Right cardiac atrium (tissue), 5 donors: ENCODE results near the gene RPUSD1. TPM values are rescaled to one million over a fixed set of nuclear protein-coding genes. Genes with fewer than 3 reads are reported as not detected.
A peak's percentile ranks its signal among the peaks of the same experiment; 100 is the strongest.

Experiments used
- ATAC-seq, 2 donors: fragments of 200-7000 bp; cut with Tn5 transposase; one replicate each; pipeline versions ENCODE4 v1.8.0 to v1.9.1; 2020; ENCODE audit warnings: moderate library complexity in 2 of 2, mild to moderate bottlenecking in 1 of 2
- DNase-seq, 3 donors: peaks; one replicate each; pipeline ENCODE4 v3.0.0-alpha.2; 2020
- H3K27ac ChIP-seq: one replicate; pipeline ENCODE4 v1.5.1; 2013; ENCODE audit warnings: mild to moderate bottlenecking, low read length, control low read depth, moderate library complexity
- H3K27me3 ChIP-seq: one replicate; pipeline ENCODE4 v1.6.1; 2013; ENCODE audit not compliant: control insufficient read depth, insufficient read depth
- H3K4me1 ChIP-seq: one replicate; pipeline ENCODE4 v1.6.1; 2013; ENCODE audit warnings: low read length; ENCODE audit not compliant: control insufficient read depth, insufficient read depth
- H3K4me3 ChIP-seq: one replicate; pipeline ENCODE4 v1.5.1; 2013; ENCODE audit warnings: low read length, control low read depth
- H3K9me3 ChIP-seq: one replicate; pipeline ENCODE4 v1.6.1; 2013; ENCODE audit warnings: low read length; ENCODE audit not compliant: control insufficient read depth
- WGBS: extraction: QIAGEN DNeasy Blood & Tissue Kit; methylation state at CpG from one replicate; pipeline ENCODE4 v1.1.7; 2013; 5-methylcytosine and 5-hydroxymethylcytosine counted together
- intact Hi-C, 4 donors: fragments of 100-400 bp; cut with DNase I; formaldehyde crosslinking; loops; one replicate each; pipeline versions ENCODE4 v1.11.0 to v1.14.0; 2022 to 2023
- polyA plus RNA-seq: library from polyadenylated mRNA; stranded (reverse); fragments of 200-250 nt; gene quantifications from one replicate; pipeline ENCODE4 v1.2.3, GENCODE V29; 2013
- total RNA-seq, 4 donors: library from RNA; stranded (reverse); fragmentation: NEBNext Ultra II Directional; extraction: Animal tissue kit (Norgen Biotek cat#: 25700); gene quantifications; one replicate each; pipeline ENCODE4 v1.2.1, GENCODE V29; 2021
- donor health status: healthy with polysubstance abuse.
- donor health status: DM: no; HTN: yes; CAD: no.
- donor health status: DM: no; HTN: no; CAD: no.
- donor health status: DM: no; HTN: yes; CAD: no; lungs with severe emphysema.
- donor health status: DM: yes; HTN: yes; CAD: no.

RPUSD1 gene
- total and polyA plus RNA-seq, 5 donors: 9.3 to 11.8 (median 10.0) TPM

DNA sequence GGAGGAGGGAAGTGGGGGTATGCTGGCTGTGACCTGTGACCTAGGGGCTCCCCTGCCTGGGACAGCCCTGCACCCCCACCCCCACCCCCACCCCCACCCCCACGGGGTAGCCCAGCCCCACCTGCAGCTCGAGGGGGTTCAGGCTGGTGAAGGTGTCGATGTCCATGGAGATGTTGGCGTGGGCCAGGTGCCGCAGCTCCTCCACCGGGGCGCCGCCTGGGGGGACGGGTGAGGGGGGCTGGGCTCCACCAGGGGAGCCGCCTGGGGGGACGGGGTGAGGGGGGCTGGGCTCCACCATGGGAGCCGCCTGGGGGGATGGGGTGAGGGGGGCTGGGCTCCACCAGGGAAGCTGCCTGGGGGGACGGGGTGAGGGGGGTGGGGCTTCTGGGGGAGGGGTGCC lies 17.8 kb downstream of the RPUSD1 start:
- no peaks in the 10 kb centered on the region for H3K9me3 ChIP-seq
- H3K4me3 ChIP-seq: no peak overlapping the region
- intact Hi-C loops: no loop called here
- H3K4me1 ChIP-seq: no peaks in the 10 kb centered on the region
- peak in 2 of 3 donors; percentile 35 to 64 for DNase-seq
- 69% methylated on average over 13 of the region's 13 CpGs for WGBS
- ATAC-seq: no peak
- no peak overlapping the region for H3K27ac ChIP-seq
- no peaks in the 10 kb centered on the region for H3K27me3 ChIP-seq

DNA sequence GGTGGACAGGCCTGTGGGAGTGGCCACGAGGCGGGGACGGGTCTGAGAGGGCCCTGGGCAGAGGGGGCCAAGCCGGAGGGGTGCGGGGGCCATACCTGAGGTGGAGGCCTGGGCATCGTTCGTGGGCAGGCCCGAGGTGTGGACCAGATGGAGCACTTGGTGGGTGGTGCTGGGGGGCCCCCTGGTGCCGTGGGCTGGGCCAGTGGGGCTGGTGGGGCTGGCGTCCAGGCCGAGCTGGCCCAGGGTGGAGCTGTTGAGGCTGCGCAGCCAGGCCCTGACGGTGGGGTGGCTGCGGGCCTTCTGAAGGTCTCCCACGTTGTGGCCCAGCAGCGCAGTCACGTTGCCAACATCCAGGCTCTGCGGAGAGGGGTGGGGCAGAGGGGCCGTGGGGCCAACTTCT lies 18.2 kb downstream of the RPUSD1 start:
- 70% methylated on average over 19 of the region's 19 CpGs for WGBS
- ATAC-seq (no peak), DNase-seq (peak in 2 of 3 donors; percentile 34 to 44)
- intact Hi-C loops: no loop called here
- Histone ChIP-seq H3K4me3 (no peak overlapping the region), H3K4me1 (no peaks in the 10 kb centered on the region), H3K9me3 (no peaks in the 10 kb centered on the region), H3K27me3 (no peaks in the 10 kb centered on the region), H3K27ac (no peak overlapping the region)

DNA sequence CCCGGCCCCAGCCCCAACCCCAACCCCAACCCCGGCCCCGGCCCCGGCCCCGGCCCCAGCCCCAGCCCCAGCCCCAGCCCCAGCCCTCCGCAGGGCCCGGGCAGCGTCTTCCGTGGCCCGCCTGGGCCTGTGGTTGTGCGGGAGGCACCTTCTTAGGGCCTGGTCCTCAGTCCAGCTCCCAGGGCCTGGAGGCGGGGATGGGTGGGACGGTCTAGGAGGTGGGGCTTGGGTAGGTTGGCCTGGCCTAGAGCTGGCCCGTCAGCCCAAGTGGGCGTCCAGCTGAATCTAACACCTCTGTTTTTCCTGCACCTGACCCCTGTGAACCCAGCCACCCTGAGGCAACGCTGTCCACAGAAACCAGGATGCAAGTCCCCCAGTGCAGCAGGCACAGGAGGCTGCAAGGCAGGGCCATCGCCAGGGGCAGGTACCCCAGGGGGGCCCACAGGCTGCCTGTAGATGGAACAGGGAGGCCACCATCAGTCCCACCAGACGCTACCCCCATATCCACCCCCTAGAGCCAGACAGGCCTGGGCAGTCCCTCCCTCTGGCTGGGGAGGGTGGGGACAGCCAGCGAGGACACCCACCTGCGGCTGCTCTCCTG lies 18.9 kb downstream of the RPUSD1 start:
- intact Hi-C loops: no loop called here
- no peak for ATAC-seq
- Histone ChIP-seq H3K9me3 (no peaks in the 10 kb centered on the region), H3K4me1 (no peaks in the 10 kb centered on the region), H3K27ac (no peak overlapping the region), H3K4me3 (no peak overlapping the region), H3K27me3 (no peaks in the 10 kb centered on the region)
- DNase-seq: peak in 2 of 3 donors; percentile 19 to 47
- WGBS: 25% methylated on average over 20 of the region's 20 CpGs

DNA sequence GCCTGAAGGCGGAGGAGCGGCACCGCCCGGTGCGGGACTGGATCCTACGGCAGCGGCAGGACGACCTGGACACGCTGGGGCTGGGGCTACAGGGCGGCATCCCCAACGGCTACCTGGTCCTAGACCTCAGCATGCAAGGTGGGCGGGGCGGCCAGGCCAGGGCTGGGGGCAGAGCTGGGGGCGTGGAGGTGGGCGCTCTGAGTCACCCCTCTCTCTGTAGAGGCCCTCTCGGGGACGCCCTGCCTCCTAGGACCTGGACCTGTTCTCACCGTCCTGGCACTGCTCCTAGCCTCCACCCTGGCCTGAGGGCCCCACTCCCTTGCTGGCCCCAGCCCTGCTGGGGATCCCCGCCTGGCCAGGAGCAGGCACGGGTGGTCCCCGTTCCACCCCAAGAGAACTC lies 19.8 kb downstream of the RPUSD1 start:
- no peaks in the 10 kb centered on the region for H3K4me1 ChIP-seq
- no peaks in the 10 kb centered on the region for H3K9me3 ChIP-seq
- H3K27me3 ChIP-seq: no peaks in the 10 kb centered on the region
- WGBS: 70% methylated on average over 21 of the region's 21 CpGs
- ATAC-seq (no peak), DNase-seq (peak in 2 of 3 donors; percentile 34 to 44)
- no peak overlapping the region for H3K4me3 ChIP-seq
- no peak overlapping the region for H3K27ac ChIP-seq
- intact Hi-C loops: no loop called here

DNA sequence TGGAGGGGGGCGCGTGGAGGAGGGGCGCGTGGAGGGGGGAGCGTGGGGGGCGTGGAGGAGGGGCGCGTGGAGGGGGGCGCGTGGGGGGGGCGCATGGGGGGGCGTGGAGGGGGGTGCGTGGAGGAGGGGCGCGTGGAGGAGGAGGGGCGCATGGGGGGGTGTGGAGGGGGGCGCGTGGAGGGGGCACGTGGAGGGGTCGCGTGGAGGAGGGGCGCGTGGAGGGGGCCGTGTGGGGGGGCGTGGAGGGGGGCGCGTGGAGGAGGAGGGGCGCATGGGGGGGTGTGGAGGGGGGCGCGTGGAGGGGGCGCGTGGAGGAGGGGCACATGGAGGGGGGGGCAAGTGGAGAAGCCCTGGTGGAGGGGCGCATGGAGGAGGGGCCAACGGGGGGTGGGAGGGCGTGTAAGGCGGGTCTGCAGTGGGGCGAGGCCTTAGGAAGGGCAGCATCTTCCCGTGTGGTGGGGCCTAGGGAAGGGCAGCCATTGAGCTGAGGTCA lies 20.4 kb downstream of the RPUSD1 start:
- DNase-seq (peak in 2 of 3 donors; percentile 16 to 69), ATAC-seq (no peak)
- Histone ChIP-seq H3K4me1 (no peaks in the 10 kb centered on the region), H3K9me3 (no peaks in the 10 kb centered on the region), H3K4me3 (no peak overlapping the region), H3K27me3 (no peaks in the 10 kb centered on the region), H3K27ac (no peak overlapping the region)
- intact Hi-C loops: no loop called here
- WGBS: 72% methylated on average over 24 of the region's 38 CpGs

DNA sequence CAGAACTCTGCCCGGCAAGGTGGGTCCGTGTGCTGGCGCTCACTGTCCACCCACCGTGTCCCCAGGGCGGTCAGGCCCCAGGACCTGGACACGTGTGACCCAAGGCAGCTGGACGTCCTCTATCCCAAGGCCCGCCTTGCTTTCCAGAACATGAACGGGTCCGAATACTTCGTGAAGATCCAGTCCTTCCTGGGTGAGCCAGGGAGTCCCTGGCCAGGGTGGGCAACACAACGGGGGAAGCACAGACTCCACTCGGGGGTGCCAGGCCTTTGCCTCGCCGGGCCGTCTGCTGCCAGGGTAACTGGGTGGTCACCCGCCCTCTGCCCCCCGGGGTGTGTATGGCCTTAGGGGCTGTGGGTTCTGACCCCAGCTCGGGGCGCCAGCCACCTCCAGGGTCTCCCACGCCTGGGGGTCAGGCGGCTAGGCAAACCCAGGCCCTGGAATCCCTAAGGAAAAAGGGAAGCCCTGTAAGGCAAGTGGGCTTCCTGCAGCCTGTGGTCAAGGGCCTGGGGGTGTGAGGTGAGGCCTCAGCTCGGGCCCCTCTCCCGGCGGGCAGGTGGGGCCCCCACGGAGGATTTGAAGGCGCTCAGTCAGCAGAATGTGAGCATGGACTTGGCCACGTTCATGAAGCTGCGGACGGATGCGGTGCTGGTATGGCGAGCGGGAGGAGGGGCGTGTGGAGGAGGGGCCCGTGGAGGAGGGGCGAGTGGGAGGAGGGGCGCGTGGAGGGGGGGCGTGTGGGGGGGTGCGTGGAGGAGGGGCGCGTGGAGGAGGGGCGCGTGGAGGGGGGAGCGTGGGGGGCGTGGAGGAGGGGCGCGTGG lies 21.2 kb downstream of the RPUSD1 start:
- no peak overlapping the region for H3K27ac ChIP-seq
- DNase-seq: peak in 2 of 3 donors; percentile 30 to 56
- ATAC-seq: no peak
- H3K27me3 ChIP-seq: no peaks in the 10 kb centered on the region
- no peaks in the 10 kb centered on the region for H3K9me3 ChIP-seq
- no peaks in the 10 kb centered on the region for H3K4me1 ChIP-seq
- no peak overlapping the region for H3K4me3 ChIP-seq
- intact Hi-C loops: no loop called here
- WGBS: 63% methylated on average over 39 of the region's 48 CpGs

DNA sequence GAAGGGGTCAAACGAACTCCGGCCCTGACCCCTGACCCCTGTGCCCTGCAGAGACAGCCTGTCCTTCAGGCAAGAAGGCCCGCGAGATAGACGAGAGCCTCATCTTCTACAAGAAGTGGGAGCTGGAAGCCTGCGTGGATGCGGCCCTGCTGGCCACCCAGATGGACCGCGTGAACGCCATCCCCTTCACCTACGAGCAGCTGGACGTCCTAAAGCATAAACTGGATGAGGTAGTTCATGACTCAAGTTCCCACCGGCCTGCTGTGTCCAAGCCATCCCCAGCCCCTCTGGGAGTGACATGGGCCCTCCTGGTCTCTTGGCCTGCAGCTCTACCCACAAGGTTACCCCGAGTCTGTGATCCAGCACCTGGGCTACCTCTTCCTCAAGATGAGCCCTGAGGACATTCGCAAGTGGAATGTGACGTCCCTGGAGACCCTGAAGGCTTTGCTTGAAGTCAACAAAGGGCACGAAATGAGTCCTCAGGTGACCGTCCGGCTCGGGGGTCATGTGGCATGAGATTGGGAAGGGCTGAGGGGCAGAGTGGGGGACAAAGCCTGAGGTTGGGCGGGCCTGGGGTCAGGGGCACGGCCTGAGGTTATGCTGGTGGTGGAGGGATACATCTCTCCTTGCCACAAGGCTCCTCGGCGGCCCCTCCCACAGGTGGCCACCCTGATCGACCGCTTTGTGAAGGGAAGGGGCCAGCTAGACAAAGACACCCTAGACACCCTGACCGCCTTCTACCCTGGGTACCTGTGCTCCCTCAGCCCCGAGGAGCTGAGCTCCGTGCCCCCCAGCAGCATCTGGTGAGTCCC lies 22.0 kb downstream of the RPUSD1 start:
- no peak overlapping the region for H3K4me3 ChIP-seq
- H3K27ac ChIP-seq: no peak overlapping the region
- WGBS: 86% methylated on average over 29 of the region's 29 CpGs
- intact Hi-C loops: no loop called here
- no peaks in the 10 kb centered on the region for H3K4me1 ChIP-seq
- DNase-seq: peak in 2 of 3 donors; percentile 19 to 37
- ATAC-seq: no peak
- H3K9me3 ChIP-seq: no peaks in the 10 kb centered on the region
- no peaks in the 10 kb centered on the region for H3K27me3 ChIP-seq

DNA sequence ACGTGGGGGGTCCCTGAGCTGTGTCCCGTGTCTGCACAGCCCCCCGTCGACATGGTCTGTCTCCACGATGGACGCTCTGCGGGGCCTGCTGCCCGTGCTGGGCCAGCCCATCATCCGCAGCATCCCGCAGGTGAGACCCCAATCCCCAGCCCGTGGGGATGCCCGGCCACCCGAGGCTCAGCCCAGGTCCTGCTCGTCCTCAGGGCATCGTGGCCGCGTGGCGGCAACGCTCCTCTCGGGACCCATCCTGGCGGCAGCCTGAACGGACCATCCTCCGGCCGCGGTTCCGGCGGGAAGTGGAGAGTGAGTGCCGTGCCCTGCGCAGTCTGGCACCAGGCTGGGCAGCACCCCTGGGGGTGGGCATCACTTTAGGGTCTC lies 22.7 kb downstream of the RPUSD1 start:
- no peak for ATAC-seq
- no peaks in the 10 kb centered on the region for H3K9me3 ChIP-seq
- intact Hi-C loops: no loop called here
- peak in 1 of 3 donors; percentile 55 for DNase-seq
- no peak overlapping the region for H3K4me3 ChIP-seq
- H3K27me3 ChIP-seq: no peaks in the 10 kb centered on the region
- H3K4me1 ChIP-seq: no peaks in the 10 kb centered on the region
- no peak overlapping the region for H3K27ac ChIP-seq
- WGBS: 93% methylated on average over 29 of the region's 29 CpGs

DNA sequence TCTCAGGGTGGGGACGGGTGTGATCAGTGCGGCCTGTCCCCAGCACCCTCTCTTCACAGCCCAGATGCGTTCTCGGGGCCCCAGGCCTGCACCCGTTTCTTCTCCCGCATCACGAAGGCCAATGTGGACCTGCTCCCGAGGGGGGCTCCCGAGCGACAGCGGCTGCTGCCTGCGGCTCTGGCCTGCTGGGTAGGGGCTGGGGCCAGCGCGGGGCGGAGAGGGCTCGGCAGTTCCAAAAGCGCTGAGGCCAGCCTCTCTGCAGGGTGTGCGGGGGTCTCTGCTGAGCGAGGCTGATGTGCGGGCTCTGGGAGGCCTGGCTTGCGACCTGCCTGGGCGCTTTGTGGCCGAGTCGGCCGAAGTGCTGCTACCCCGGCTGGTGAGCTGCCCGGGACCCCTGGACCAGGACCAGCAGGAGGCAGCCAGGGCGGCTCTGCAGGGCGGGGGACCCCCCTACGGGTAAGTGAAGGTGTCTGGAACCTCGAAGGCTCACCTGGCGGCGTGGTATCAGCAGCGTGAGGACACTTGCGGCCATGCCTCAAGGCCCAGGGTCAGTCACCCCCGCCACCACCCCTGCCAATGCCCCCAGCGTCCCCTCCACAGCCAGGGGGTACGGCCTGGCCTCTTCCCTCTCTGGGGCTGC lies 23.2 kb downstream of the RPUSD1 start:
- H3K27me3 ChIP-seq: no peaks in the 10 kb centered on the region
- DNase-seq: peak in 2 of 3 donors; percentile 43 to 53
- 83% methylated on average over 38 of the region's 38 CpGs for WGBS

DNA sequence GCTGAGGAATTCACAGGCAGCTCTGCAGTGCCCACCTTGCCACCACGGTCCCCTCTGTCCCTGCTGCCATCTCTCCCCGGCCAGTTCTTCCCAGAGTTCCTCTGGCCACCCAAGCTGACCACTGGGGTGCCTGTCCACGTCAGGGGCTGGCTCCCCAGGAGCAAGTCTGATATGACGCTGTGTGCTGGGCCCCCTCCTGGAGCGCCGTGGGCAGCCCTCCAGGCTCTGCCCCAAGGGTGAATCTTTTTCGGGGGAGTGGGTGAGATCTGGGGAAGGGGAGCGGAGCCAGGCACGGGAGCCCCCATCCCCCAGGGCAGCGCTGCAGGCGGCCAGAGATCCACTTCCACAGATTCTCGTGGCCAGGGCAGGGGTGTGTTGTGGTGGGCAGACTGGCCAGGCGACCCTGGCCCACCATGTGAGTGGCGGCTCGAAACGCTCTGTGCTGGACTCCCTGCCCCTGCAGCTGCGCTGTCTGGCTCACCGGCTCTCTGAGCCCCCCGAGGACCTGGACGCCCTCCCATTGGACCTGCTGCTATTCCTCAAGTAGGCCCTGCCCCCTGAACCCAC lies 23.9 kb downstream of the RPUSD1 start:
- H3K27me3 ChIP-seq: no peaks in the 10 kb centered on the region
- H3K9me3 ChIP-seq: no peaks in the 10 kb centered on the region
- no peak overlapping the region for H3K4me3 ChIP-seq
- no peak overlapping the region for H3K27ac ChIP-seq
- no peak for ATAC-seq
- intact Hi-C loops: no loop called here
- peak in 2 of 3 donors; percentile 32 to 33 for DNase-seq
- 70% methylated on average over 20 of the region's 20 CpGs for WGBS
- no peaks in the 10 kb centered on the region for H3K4me1 ChIP-seq

More for the DNA sequence above, 23.2 kb downstream of the RPUSD1 start:
- Histone ChIP-seq H3K4me1 (no peaks in the 10 kb centered on the region), H3K27ac (no peak overlapping the region), H3K4me3 (no peak overlapping the region), H3K9me3 (no peaks in the 10 kb centered on the region)
- intact Hi-C loops: no loop called here
- ATAC-seq: no peak
